GM18907 (cell line): ENCODE measurements around the gene NTM.

Experiments
- ATAC-seq: cut with Tn5 transposase; IDR thresholded peaks from one replicate; pipeline ENCODE4 v1.9.1; 2021; ENCODE audit warnings: mild to moderate bottlenecking, moderate library complexity; ENCODE audit not compliant: unreplicated experiment

The NTM gene

DNA sequence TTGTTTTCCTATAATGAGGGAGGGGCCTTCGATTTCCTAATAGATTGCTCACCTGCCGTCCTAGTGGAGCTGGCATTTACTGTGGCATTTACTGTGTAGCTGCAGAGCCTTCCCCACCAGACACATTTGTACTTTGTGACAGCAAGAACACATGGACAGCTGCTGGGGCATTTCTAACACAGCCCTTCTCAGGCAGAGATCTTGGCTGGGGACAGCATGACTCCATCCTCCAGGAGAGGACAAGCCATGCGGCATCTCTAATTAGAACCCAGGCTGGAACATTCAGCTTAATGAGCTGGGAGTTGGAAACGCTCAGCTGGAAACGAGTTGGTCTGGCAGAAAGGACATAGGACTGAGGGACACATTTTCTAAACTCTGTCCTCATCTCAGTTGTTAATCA, 887.5 kb downstream of the NTM start:
- no peak for ATAC-seq

DNA sequence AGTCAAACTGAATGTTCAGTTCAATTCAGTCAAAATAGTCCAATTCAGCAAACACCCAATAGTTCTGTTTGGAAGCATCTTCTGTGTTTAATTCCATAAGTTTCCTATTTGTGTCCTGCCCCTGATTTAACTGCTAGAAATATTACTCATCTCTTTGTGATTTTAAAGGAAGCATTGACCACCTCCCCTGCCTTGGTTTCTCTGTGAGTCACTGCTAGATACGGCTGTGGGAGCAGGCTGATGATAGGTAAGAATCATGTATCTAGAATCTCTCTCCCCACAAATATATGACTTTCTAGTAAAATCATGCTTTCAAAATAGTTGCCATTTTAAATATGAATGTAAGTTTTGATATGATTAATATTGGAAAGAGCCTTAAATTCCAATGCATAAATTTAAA, 888.5 kb downstream of the NTM start:
- ATAC-seq = no peak

DNA sequence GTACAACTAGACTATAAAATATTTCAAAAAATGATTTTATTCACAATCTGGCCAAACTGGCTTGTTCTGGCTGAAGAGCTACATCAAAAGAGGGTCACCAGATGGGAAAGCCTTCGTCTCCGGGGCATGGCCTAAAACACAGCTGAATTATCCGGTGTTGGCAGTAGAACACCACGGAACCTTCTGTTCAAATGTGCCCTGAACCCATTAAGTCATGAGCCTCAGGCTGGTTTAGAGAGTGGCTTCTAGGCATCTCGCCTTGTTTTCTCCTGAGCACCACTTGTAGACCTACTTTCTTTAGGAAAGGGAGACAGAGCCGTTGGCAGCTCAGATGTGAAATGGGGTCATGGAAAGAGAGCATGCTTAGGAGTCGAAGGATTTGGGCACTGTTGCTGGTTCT, 890.2 kb downstream of the NTM start:
- ATAC-seq = no peak

DNA sequence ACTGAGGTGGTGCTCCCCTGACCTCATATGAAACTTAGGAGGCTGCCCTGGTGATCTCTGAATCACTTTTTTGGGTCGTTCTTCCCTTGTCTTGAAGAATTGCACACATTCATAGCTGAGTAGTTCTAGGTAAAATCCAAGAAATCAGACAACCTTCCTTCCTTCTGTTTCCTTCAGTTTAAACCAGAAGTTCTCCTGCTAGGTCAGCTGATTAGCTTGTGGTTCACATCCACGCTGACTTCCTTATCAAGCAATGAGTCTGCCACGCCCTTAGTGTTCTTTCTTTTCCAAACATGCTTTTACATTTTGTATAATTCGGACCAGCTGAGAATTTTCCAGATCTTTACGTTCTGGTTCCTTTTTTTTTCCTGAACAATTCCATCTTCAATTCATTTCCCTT, 892.8 kb downstream of the NTM start:
- ATAC-seq = no peak

DNA sequence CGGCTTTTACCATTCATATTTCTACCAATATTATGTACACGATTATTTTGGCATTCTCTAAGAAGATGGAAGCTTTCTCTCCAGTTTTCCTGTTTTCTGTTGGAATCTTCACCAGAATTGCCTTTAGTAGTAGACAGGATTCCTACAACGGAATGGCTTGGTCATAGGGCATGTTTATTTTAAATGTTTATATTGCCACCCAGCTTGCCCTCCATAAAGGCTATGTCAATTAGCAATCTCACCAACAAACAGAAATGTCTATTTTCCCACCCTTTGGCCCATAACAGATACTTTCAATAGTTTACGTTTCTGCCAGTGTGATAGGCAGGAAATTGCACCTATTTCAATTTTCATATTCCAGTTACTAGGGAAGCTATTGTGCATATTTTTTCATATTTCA, 893.5 kb downstream of the NTM start:
- no peak for ATAC-seq

DNA sequence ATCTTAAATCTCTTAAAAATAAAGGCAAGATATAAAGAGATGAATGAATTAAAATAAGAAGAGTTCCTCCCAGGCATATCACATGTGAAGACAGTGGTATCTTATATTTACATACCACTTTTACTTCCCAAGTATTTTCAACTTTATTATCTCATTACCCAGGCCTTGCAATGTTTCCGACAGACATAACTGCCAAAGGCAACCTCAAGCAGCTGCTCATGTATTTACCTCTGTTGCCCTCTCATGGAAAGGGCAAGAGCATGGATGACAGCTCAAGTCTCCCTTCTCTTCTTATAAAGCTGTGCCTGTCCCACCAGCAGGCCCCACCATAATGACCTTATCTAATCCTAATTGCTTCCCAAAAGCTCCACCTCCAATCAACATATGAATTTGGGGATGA, 894.2 kb downstream of the NTM start:
- ATAC-seq = no peak

DNA sequence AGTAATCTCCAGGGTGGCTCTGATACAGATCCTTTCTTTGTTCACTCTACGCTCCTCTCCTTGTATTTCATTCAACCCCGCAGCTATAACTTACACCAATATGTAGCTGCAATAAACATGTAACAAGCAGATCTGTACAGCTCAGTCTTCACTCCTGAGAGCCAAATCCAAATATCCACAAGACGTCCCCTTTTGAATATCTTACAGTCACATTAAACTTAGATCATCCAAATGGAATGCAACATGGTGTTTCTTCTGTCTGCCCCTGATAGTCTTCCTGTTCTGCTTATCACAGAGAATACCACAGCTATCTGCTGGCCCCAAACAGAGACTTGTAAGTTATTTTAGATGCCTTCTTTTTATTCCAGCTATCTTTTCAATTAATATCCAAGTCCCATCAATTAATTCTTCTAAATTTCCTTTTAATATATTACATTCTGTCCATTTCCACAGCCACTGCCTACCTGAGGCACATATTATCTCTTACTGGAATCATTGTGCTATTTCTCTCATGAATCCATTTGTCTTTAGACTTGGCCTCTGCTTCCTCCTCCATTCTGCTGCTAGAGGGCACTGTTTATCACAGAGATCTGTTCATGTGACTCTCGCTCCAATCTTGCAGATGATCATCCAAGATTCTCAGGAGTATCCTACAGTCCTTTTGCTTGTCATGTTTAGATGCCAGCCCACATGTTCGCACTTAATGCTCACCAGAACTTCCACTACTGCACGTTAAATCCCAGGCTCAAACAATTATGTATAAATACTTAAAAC, 908.6 kb downstream of the NTM start:
- no peak for ATAC-seq

DNA sequence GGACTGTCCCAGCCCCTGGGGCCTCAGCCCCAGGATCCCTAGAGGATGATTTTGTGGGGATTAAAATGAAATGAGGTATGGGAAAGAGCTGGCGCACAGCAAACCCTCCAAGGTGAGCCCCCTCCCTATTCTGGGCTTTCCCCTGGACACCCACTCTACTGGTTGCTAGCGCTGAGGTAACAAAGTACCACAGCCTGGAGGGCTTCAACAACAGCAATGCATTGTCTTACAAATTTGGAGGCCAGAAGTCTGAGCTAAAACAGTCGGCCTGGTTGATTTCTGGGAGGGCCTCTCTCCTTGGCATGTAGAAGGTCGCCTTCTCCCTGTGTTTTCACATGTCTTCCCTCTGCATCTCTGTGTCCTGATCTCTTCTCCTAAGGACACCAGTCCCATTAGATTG, 913.6 kb downstream of the NTM start:
- ATAC-seq = no peak

DNA sequence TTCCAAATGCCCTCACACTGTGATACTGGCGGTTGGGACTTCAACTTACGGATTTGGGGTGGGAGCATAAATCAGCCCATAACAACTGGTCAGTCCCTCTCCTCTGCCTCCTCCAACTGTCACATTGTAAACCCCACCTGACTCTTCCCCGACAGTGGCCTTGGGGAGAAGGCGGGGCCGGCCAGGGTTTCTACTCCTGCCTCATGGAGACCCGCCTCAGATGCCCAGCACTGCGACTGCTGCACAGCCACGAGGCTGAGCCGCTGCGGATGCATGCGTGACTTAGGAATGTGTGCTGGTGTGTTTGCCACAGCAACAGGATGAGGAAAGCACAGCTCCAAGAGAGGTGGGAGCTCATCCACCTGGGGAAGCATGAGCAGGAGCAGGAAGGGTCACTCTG, 914.2 kb downstream of the NTM start:
- no peak for ATAC-seq

DNA sequence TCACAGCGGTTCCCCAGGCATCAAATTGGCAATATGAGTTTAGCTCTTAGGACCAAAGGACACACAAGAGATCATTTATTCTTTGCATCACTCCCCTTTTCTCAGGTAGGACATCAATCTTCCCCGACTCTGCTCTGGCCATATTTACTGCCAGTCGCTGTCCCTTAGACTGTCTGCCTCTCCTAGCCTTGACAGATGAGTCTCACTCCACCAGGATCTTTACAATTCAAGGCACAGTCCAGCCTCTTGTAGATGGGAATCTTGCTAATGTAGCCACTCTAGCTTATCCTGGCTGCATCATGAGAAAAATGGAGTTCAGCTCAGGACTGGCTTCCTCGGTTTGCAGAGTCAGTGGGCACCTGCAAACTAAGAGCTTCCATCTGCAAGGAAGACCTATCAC, 915.2 kb downstream of the NTM start:
- no peak for ATAC-seq

DNA sequence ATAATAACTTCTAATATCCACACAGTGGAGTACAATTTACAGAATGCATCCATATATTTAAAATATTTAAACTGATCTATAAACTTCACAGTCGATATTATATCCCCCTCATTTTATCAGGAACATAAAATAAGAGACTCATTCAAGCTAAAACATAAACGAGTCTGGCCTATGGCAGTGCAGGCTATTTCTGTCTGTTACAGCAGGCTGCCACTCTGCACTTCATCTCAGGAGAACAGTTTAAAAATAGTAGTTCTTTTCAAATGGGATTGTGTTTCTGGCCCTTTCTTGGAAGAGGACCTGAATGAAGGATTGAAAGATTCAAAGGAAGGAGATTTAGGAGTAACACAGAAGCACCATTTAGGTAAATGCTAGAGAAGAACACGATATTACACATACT, 915.7 kb downstream of the NTM start:
- no peak for ATAC-seq

DNA sequence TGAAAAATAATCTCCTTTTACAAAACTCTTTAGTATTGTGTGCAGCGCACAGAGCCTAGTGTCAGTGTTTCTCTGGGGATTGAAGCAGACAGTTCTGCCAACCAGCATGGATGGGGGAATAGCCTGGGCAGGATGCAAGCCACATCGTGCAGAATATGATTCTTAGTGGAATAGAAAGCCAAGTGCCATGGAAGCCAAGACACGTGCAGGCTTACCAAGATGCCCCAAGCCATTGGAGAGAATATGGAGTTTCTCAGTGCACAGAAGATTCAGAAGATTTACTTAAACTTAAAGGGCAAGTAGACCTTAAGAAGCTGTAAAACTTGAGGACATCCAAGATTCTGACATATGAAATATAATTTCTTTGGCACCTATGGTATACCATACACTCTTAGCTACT, 917.6 kb downstream of the NTM start:
- ATAC-seq = no peak

DNA sequence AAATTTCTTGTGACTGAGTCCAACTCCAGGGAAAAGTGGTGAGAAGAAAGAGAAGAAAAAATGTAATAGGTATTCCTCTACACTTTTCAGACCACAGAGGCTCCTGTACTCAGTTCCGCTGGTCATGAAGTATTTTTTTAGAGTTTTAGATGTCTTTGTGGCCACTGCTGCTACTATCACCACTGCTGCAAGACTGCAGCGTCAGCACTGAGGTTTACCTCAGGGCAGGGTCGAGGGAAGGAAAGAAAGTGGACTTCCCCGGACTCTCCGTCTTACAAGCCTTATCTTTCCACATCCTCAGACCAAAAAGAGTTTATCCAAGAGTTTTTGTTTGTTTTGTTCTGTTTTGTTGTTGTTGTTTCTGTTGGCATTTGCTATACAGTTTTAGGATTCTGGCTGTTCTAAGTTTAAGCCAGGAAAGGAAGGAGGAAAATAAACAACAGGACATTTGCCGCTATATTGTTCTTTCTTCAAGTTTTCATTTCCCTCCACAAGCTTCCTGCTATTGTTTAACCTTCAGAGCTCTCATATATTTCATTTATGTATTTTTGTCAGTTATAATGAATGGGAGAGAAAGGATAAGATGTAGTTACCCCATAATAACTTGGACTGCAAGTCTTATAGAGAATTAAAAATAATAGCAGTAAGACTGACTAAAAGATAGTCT, 919.3 kb downstream of the NTM start:
- no peak for ATAC-seq

DNA sequence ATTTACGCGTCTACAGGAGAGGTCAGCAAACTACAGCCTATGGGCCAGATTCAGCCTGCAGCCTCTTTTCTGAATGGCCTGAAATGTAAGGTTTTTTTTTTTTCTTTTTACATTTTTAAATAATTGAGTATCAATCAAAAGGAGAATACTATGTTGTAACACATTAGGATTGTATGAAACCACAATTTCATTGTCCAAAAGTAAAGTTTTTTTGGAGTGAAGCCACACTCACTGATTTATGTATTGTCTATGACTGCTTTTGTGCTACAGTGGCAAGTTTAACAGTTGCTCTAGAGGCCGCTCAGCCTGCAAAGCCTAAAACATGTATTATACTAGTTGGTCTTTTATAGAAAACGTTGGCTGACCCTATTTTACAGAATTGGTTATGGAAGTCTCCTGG, 923.2 kb downstream of the NTM start:
- ATAC-seq = no peak

DNA sequence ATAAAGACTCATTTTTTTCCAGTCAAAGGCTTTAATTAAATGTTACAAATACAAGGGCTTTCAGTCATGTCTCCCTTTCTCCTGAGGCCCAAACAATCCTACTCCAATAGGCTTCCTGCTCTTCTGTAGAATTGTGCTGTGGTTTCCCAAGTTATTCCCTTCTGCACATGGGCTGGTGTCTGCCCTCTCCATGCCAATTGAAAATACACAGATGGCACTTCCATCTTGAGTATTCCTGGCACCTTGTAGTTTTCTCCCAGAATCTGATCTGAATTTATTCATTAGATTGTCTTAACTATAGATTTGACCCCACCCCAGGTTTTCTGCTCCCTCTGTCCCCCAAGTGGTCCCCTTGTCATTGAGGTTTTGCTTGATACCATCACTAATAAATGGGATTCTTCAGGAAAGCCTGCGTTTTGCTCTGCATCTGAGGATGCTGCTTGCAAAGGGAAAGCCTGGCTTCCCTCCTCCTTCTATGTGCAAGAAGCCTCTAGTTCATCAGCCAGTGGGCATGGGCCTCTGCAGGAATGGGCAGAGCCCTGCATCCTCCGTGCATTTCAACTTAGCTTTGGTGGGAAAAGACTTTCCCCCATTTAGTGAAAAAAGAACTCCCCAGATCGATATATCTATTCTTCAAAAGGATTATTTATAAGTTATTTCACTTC, 926.7 kb downstream of the NTM start:
- ATAC-seq = no peak

DNA sequence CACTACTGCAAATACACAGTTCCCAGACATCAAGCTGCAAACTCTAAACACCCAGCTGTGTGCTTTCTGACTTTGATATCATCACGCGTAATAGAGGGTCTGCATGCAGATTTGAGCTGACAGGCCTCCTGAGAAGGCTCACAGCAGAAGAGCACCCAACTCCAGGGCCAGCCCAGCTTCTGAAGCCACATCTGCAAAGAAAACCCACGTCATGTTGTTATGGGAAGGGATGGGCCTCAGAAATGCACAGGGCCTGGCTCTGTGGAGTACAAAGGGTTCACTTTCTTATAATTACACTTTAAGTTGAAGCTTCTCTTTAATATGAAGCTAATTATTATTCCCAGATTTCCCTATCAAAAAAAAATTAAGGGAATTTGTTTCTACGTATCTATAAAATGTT, 927.9 kb downstream of the NTM start:
- no peak for ATAC-seq

DNA sequence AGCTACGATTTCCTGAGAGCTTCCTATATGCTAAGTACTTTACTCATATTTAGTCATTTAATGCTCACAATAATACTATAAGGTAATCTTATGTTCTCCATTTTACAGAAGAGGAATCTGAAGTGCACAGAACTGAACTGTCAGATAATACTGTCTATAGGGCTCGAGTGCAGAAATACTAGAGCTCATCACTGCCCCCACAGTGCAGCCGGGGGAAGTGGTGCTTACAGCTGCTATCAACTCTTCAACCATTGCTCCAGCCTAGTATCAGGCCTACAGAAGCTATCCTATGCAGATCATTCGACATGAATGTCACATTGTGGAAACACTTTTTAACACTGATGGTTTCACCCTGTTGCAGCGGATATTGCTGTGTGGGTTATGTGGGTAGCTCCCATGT, 929.9 kb downstream of the NTM start:
- ATAC-seq = no peak

DNA sequence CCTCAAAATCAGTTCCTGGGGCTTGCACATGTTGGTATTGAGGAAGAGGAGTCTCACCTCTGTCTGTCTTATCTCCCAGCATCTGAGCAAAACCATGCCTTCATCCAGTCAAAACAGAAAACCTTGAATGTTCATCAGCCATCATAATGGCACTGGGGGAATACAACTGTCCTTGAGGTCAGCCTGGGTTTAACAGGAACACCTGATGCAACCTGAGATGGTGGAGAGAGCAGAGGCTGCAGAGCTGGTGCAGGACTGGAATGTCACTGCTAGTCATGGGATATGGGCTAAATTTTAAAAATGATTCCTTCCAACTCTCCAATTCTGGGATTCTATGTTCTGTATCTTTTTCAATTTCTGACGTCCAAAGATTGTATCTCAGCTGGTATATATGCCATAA, 931.0 kb downstream of the NTM start:
- no peak for ATAC-seq

DNA sequence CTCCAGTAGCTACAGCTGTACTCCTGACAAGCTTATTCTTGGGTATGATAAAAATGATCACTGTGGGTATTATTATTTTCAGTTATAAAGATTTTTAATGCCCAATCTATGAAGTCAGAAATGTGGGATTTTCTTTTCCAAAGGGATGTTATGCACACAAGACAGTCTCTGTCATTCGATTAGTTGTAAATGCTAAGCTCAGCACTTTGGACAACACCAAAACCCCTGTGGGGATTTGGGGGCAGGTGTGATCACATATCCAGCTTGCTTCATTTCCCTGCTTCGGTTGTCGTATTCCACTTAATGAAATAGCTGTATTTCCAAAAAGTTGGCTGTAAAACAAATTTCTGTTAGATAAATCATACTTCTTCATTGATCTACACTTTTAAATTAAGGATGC, 931.5 kb downstream of the NTM start:
- no peak for ATAC-seq

DNA sequence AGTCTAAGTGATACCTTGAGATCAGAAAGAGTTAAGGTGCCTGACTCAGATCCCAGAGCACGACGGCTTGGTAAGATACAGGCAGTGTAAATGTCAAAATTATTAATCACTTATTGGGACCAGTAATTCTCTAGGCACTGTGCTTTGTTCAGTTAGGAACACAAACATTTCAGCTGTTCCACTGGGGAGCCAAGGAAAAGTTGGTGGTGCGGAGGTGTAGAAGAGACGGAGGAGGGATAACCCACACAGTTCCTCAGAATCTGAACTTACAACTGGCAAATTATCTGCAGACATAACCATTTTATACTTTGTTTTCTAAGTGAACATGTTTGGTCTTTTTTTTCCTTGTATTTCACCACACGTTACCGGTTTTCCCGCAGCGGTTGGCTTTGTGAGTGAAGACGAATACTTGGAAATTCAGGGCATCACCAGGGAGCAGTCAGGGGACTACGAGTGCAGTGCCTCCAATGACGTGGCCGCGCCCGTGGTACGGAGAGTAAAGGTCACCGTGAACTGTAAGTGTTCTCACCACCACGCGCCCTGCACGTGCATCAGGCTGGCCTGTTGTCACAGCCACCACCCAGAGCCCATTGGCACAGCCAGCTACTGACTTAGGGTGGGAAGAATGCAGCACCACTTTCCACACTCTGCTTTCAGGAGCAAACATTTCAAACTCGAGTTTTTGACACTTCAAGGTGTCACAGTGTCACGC, 937.0 kb downstream of the NTM start:
- ATAC-seq = no peak
